Middle frontal gyrus (tissue), 1 donor: Measurements from ENCODE around the gene FIBP.

Experiments
- DNase-seq: peaks from one replicate; pipeline ENCODE4 v3.0.0-alpha.2; 2015; ENCODE audit warnings: low spot score; ENCODE audit errors: extremely low spot score

FIBP gene

DNA sequence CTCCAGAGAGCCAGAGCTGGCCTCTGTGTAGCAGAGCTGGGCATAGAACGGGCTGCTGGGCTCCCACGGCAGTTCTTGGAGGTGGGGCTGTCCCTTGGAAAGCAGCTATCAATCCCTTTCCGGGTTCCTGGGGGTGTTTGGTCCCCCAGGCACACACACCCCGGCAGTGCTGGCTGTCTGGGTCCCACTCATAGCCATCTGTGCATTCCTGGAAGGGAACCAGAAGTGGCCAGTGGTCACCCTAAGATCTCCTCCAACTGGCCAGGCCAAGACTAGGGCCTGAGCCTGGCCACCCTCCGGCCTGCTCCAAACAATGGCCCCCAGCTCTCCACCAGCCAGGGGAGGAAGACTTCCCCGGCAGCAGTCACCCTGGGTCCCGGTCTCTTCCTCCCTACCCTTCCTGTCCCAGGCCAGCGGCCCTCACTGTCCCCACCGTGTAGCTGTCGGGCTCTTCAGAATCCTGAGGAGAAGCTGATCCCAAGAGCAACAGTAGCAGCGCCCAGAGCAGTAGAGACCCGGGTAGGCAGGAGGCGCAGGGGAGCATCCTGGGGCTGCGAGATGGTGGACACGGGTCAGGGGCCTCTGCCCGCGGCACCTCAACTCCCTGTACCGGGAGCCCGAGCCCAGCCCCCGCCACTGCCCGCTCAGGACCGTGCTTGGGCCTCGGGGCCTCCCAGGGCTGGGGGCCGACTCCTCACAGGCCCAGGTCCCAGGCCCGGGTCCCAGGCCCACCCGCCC is 16.3 kb downstream of the FIBP start:
- no peak for DNase-seq

DNA sequence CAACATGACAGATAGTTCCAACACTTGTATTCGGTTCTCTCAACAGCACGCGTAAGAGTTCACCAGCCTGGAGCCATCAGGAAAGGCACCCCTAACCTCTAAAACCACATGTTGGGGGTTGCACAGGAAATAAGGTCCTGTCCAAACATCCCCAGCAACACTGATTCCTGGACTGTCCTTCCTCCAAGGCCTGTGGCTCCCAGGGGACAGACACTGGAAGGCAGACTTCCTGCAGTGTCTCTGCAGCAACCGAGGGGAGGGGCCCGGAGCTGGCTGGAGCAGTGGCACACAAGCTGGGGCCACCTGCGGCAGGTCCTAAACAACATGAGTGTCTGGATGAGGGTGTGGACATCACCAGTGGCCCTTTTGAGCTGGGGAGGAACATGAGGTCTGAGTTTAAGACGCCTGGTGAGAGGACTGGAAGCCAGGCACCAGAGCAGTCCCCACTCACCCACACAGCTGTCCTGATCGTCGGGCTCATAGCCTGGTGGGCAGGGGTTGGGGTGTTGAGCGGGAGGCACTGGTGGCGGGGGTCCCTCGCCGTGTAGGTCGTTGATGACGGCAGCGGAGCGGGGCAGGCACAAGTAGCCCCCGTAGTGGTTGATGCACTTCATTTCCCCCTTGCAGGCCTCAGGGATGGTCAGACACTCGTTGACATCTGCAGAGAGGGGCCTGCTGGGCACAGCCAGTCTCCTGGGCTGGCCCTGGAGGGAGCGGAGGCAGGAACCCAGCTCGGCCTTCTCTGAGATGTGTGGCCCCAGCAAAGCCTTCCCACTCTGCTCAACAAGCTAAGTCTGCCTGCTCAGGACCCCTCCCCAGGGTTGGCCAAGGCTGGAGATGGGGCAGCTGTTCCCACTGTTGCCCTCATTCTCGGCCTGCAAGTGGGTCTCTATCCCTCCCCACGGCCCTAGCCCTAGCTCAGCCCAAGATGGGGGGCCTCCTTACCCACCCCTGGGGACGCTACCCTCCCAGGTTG is 17.3 kb downstream of the FIBP start:
- DNase-seq, result no peak

DNA sequence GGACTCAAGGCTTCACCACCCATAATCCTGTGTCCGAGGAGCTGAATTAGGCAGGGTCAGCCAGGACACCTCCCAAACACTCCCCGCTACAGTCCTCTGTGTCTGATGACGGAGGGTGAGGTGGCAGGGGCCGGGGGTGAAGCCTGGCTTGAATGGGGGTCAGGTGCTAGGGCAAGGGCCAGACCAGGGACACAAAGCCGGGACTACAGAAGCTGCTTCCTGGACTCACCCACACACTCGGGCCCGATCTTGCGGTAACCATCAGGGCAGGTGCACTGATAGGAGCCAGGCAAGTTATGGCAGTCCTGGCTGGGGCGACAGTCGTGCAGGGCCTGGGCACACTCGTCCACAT is 18.0 kb downstream of the FIBP start:
- DNase-seq, result no peak

DNA sequence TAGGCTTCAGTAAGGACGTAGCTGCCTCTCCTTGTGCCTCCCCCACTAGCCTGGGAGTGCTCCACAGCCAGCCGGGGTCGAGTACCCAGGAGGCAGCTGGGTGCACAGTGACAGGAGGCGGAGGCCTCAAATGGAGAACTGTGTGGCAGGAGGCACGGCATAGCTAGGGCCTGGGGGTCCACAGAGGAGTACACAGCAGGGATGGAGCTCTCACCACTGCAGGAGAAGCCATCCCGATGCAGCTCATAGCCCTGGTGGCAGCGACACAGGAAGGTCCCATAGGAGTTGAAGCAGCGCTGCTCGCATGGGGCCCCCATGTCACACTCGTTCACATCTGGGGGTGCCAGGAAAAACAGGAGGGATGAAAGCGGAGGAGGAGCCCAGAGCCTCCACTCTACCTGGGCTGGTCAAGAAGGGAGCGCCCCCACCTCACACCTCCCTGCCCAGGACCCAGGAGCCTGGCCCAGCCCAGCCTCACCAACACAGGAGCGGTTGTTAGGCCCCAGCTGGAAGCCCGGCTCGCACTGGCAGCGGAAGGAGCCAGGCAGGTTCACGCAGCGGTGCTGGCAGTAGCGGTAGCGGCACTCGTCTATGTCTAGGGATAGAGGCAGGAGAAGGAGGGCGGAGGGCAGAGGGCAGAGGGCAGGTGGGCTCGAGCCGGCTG is 18.5 kb downstream of the FIBP start:
- DNase-seq, result no peak

DNA sequence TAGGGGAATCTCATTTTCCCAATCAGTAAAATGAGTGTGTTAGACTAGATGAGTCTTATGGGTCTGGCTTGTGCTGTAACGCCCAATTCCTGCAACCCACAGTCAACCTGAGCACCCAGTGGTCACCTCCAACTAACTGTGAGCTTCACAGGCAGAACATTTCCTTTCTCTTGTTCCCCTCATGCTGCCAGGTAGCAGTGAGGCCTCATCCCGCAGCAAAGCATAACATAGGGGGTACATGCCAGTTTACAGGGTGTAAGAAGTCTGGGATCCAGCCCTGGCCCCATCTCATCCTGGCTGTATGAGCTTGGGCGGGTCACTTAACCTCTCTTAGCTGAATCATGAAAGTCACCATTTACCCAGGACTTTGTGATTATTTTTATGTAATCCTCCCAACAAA is 19.4 kb downstream of the FIBP start:
- DNase-seq, result no peak

DNA sequence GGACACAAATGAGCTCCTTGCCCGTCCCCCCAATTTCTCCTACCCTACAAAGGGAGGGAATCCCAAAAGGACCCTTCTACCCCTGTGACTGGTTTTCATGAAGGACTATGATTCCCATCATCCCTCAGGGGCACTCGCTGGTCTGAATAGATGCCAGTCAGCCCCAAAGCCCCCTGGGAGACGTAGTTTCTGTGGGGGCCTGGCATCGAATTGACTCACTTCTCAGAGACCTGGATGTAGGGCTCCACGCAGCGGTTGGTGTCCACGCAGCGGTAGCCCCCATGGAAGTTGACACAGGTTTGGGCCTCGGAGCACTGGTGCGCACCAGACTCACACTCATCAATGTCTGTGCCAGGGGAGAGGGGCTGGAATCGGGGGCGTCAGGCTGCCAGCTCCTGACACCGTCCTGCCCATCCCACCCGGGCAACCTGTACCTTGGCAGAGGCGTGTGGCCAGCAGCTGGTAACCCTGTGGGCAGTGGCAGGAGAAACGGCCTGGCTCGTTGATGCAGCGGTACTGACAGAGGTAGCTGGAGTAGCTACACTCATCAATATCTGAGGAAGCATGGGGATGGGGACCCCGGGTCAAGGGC is 20.1 kb downstream of the FIBP start:
- DNase-seq, result no peak

DNA sequence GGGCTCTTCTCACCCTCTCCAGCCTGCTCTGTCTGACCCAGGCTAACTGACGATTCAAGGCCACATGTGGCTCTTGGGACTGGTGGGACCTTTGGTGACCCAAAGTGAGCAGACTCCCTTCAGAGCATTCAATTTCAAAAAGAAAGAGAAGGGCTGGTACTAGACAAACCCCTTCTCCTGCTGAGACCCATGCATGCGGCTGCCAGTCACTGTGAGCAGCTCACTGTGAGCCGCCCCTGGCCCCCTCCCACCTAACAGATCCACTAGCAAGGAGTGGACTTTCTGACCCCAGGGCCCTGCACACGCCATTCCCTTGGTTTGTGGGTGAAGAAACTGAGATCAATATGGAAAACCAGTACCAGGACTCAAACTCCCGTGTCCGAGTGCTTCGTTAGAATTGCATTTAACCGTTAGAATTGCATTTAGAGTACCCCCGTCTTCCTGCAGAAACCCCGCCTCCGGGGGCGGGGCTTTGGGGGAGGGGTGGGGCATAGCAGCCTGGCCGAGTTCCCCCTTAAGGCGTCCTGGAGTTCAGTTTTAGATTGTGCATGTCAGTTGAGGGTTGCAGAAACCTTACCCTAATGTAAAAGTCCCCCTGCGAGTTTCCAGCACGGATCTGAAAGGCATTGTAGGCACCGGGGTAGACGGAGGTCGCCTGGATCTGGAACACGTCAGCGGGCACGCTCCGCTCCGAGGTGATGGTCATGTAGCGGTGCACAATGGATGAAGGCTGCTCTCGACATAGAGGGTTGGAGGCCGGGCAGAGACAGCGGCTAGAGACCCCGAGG is 20.8 kb downstream of the FIBP start:
- no peak for DNase-seq

DNA sequence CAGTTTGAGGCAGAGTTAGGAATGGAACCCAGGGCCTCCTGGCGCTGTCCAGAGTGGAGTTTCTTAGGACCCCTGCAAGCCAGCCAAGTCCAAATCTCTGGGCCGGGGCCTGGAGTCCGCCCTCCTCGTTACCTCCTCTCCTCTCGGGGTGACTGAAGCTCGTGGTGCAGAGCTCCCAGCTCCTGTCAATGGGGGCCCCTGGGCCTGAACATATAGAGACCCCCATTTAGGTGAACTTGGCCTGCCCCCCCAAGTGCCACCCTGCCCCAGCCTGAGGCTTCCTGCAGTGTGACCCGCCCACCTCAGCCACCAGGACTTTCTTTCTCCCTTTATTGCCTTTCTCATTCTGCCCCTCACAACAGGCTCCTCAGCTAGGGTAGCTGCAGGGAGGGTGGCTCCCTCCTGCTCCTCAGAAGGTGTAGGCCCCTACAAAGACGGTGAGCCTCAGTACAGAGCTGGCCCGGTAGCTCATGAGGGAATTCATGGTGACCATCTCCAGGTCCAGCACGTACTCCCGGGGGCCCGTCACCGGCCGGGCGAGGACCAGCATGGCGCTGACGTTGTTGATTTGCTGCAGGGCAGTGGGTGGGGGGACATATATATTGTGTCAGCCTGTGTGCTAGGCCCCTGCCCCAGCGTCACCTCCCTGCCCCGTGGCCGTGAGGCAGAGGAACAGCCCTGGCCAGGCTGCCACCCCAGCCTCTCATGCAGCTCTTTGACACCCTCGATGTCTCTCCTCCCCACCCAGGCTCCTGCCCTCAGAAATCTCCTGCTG is 21.6 kb downstream of the FIBP start:
- no peak for DNase-seq

DNA sequence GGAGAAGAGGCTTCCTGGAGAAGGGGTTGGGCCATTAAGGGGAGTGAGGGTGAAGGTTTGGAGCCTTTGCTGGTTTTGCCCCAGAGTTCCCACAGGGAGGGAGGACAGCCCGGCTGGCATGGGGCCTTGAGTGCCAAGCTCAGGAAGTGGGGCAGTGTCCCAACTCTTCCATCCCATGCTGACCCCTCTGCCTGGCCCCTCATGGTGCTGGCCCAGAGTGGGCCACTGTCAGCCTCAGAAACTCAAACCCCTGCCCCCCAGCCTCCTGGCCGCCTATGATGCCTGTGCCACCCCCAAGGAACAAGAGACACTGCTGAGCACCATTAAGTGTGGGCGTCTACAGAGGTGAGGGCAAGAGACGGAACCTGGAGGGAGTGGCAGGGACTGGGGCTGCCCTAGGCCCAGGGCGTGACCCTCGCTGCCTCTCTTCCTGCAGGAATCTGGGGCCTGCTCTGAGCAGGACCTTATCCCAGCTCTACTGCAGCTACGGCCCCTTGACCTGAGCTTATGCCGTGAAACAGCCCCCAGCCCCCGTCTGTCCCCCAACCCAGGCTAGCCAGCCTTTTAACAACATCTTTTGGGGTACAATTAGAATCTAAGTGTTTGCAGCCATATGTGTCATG is 22.6 kb downstream of the FIBP start:
- no peak for DNase-seq

DNA sequence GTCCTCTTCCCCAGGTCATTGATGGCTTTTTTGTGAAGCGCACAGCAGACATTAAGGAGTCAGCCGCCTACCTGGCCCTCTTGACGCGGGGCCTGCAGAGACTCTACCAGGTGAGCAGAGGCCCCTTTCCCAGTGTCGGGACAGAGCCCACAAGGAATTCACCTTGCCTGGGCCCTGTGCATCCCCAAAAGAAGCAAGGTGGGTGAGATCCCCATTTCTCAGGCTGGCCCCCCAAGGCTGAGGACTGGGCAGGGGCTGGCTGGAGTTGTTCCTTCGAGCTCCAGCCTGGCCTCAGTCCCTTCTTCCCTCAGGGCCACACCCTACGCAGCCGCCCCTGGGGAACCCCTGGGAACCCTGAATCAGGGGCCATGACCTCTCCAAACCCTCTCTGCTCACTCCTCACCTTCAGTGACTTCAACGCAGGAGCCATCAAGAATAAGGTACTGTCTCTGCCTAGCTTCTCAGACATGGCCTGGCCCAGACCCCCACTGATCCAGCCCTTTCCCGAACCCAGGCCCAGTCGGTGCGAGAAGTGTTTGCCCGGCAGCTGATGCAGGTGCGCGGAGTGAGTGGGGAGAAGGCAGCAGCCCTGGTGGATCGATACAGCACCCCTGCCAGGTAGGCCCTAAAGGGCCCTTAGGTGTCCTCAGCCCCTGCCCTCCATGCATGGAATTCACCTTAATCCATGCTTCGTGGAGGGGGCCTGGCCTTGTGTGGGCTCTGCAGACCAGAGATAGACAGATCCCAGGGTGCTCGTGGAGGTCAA is 23.4 kb downstream of the FIBP start:
- DNase-seq, result no peak

DNA sequence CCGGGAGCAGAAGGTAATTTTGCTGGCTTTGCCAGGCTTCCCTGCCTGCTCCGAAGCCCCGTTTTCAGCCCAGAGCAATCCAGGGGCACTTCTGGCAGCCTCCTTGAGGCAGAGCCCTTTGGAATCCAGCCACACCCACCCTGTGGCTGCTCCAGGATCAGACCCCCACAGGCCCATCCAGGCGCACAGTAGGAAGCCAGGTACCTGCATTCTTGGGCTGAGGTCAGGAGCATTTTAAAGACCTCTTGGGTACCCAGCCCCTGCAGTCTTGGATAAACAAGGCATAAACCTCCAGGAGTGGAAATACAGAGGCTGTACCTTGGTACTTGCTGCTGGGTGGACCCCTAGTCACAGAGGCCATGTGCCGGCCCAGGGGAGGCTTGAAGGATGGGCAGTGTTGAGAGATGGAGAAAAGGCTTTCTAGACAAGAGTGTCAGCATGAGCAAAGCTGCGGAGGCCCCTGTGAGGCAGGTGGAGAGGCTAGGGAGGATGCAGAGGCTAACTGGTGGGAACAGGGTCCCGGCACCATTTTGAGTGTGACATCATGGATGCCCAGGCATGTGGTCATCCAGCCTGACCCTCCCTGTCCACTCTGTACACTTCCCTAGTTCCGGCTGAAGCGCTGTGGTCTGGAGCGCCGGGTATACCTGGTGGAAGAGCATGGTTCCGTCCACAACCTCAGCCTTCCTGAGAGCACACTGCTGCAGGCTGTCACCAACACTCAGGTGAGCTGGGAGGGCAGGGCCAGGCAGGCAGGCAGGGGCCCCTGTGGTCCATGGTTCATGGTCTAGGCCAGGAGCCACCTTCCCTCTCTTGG is 24.2 kb downstream of the FIBP start:
- DNase-seq, result no peak

DNA sequence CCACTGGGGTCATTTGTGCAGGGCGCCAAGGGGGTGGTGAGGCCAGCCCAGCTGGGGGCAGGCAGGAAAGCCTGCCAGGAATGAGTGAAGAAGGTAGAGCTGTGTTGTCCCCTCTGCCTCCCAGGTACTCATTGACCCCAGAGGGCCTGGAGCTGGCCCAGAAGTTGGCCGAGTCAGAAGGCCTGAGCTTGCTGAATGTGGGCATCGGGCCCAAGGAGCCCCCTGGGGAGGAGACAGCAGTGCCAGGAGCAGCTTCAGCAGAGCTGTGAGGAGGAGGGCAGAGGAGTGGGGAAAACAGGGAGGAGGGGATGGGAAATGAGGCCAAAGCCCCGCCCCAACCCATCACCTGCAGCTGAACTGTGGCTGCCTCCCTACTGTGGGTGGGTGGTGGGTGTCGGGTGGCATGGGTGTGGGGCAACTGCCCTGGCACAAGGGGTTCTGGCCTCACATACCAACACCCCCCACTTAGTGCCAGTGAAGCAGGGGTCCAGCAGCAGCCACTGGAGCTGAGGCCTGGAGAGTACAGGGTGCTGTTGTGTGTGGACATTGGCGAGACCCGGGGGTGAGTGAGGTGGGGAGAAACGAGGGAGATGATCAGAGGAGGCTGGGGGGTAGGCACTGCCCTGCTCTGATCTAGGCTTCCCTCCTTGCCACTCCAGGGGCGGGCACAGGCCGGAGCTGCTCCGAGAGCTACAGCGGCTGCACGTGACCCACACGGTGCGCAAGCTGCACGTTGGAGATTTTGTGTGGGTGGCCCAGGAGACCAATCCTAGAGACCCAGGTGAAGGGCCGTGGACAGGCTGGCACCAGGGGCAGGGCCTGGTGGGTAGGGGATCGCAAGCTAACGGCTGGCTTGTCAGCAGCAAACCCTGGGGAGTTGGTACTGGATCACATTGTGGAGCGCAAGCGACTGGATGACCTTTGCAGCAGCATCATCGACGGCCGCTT is 25.1 kb downstream of the FIBP start:
- DNase-seq, result no peak

DNA sequence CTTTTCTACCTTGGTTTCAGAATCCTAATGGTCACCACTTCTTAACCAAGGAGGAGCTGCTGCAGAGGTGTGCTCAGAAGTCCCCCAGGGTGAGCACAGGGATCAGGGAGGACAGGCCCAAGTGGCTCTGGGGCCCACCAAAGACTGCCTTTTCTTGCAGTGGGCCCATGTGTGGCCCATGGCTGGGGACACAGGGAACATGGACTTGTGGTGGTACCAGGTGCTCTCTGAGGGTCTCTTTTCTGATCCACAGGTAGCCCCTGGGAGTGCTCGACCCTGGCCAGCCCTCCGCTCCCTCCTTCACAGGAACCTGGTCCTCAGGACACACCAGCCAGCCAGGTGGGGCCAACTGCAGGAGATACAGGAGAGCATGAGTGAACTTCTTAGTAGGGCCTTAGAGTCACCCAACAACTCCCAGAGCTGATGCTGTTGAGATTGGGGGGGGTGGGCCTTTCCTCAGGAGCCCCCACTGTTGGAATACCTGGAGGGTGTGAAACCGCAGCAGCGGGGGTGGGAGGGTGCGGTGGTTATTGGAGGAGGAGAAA is 26.0 kb downstream of the FIBP start:
- no peak for DNase-seq

DNA sequence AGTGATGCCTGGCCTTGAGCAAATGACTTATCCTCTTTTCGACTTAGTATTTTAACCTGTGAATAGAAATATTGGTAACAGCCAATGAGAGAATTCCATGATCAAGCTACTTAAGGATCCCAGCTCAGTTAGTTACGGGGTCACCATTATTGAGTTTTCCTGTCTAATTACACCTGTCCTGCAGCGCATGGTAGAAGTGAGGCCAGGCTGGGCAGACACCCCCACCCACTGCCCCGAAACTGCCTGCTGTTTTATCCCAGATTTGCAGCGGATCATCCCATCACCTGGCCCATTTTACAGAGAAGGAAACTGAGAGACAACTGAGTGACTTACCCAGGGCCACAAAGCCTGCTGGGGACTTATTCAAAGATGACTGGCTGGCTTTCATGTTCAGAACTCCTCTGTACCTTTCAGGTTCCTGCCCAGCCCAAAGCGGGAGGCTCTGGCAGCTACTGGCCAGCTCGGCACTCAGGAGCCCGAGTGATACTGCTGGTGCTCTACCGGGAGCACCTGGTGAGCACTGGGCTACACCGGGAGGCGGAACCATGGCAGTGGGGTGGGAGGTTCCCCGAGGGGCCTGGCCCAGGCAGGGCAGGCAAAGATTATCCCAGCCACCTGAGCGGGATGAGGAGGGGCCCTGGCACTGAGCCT is 26.6 kb downstream of the FIBP start:
- DNase-seq, result no peak

DNA sequence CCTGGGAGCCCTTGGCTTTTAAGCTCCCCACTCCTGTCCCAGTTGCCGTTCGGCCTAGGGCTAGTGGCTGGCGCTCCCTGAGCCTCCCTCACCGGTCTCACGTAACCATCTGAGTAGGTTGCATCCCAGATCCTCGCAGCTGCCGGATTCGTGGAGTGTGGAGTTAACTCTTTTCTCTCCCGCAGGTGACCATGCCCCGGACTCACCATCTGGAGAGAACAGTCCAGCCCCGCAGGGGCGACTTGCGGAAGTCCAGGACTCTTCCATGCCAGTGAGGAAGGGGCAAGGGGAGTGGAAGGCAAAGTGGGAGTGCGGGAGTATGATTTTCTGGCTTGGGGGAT is 27.1 kb downstream of the FIBP start:
- DNase-seq, result no peak
